ENCODE data around the gene CDON.

The CDON gene

GRCh38 chr11:126082251-126083109, 19.8 kb upstream of the CDON start:
- DNase-seq (ENCODE audit: low spot score), result no peak

DNA sequence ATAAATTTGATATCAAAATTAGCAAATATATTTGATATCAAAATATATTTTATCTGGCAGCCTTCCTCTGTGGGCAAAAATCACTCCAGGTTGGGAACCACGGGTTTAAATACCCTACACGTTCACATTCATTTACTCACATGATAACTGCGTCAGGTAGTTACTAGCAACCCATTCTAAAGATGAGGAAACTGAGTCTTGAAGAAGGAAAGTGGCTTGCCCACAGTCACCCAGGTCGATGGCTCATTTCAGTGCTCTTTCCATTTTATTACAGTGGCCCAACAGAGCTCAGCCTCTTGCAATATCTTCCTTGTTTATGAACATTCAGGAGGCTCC, 19.2 kb upstream of the CDON start:
- DNase-seq (ENCODE audit: low spot score), result no peak

- no peak for DNase-seq (ENCODE audit: low spot score)
These were observed 17.7 kb upstream of the CDON start for GRCh38 chr11:126080161-126080941.

DNA sequence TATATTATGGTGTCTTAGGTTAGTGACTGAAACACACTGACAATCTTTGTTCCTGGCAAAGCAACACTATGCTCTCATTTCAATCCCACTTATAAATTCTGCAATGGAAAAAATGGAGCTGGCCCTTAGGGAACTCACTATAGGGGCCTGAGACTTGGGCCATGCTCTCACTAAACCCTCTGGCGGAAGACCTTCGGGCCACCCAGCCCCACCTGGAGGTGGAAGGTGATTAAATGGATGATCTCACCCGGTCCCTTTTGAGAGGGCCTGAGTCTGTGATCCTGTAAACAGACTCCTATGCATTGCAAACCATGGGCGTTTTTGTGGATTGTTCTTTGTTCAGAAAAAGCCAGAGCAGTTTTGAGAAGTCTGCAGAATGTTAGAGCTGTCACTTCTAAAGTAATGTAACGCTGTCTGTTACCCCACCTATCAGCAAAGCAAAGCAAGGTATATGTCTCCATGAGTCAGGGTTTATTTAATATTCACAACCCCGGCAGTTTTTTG, 17.0 kb upstream of the CDON start:
- DNase-seq (ENCODE audit: low spot score), result no peak

GRCh38 chr11:126076641-126077040, 14.0 kb upstream of the CDON start:
- DNase-seq (ENCODE audit: low spot score), result no peak

DNA sequence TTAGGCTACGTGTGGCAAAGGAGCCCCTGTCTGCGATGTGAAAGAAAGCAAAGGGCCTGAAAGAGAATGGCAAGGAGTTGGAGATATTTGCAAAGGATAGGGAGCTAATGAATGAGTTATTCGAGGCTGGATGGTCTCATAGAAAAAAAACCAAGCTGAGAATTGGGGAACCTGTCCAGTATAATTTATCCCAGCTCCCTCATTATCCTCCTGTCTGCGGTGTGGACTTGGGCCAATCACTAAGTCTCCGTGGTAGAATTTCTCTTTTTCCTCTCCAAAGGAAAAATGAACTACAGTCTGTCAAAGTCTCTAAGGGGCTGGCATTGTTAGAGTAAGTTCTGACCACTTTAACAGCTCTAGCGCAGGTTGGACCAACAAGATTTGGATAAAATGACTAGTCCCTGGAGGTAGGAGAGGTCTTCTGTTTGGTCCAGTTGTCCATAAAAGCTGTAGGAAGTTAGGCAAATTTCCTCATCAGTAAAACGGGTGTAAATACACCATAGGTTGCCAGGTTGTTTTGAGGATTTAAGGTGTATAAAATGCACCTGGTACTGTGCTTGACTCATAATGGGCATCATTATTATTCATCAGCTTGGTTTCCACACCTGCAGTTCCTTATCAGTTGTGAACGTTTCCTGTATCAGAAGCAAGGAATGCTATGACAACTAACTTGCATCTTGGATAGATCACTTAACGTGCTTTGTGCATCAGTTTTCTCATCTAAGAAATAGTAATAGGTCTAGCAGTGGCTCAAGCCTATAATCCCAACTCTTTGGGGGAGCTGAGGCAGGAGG, 10.3 kb upstream of the CDON start:
- no peak for DNase-seq (ENCODE audit: low spot score)

GRCh38 chr11:126072141-126072741, 9.6 kb upstream of the CDON start:
- DNase-seq (ENCODE audit: low spot score), result no peak

- no peak for DNase-seq (ENCODE audit: low spot score)
These were observed 814 bp upstream of the CDON start for GRCh38 chr11:126063507-126063852.

DNA sequence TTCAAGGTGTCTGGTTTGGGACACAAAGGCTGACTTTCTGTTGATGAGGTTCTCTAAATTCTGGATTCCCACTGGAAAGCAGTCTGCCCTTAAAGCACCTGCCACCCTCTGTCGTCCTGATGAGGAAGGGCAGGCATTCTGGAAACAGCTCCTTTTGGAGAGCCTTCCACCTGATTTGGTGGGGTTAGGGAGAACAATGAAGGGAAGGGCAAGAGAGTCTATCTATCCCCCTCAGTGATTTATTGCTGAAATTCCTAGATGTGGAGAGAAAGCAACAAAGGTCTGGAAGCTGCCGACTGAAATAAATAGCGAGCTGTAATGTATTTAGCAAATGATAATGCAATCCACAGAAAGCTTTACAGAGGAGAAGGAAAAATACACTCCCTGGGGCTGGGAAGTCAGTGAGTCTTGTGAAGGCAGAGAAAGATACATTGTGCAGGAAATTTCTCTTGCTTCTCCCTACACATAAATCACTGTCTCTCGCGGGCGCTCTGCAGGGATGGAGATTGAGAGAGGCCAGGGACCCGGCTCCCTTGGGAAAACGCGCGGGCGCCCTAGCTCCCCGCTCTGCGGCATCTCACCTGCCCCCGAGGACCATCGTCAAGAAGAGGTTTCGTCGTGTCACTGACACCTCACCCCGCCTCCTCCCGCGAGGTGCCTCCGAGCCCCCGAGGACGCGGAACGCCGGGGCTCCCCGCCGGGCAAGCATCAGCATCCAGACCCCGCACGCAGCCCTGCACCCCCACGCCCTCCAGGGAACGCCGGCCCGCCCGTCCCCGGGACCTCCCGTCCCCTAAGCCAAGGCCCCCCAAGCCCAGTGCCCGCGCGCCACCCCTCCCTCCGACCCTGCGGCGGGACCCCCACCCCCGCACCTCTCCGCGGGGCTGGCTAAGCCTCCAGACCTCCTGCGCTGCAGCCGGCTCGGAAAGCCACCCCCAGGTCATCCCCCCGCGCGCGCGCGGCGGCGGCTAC, 673 bp downstream of the CDON start:
- peak; percentile 54 for DNase-seq (ENCODE audit: low spot score)

DNA sequence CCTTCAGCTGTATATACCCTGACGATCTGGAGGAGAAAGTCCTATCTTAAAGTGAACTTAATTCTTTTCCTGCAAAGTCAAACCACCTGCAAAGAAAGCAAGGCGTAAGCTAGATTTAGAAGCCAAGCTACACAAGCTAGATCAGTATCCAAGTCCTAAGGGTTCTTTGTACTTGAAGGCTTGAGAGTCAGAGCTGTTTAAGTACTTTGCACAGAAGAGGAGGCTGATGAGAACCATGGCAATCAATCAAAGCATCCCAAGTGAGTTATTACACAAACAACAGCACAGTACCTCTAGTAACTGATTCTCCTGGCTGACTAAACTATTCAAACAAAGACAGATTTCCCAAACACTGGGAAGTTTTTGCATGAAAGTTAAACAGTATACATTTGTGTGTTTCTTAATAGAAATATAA, 1.9 kb downstream of the CDON start:
- no peak for DNase-seq (ENCODE audit: low spot score)

- DNase-seq (ENCODE audit: low spot score), result no peak
These were observed 3.4 kb downstream of the CDON start for GRCh38 chr11:126059238-126059781.

GRCh38 chr11:126058105-126058874, 4.4 kb downstream of the CDON start:
- DNase-seq (ENCODE audit: low spot score), result no peak

DNA sequence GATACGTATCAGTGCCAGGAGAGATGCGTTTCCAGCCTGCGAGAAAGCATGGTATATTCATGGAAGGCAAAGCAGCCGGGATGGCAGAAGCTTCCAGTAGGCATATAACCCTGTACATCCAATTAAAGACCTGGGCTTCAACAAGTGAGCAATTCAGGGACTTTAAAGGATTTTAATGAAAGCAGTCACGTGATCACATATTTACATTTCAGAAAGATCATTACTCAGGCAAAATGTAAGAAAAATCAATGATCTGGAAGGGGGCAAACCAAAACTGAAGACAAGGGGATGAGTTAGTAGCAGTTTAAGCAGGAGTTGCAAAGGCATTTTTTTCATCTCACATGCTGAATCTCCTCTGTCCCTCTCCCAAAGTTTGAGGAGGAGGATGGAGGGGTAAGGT, 7.8 kb downstream of the CDON start:
- DNase-seq (ENCODE audit: low spot score), result no peak

GRCh38 chr11:126054408-126054807, 8.3 kb downstream of the CDON start:
- DNase-seq (ENCODE audit: low spot score), result no peak

DNA sequence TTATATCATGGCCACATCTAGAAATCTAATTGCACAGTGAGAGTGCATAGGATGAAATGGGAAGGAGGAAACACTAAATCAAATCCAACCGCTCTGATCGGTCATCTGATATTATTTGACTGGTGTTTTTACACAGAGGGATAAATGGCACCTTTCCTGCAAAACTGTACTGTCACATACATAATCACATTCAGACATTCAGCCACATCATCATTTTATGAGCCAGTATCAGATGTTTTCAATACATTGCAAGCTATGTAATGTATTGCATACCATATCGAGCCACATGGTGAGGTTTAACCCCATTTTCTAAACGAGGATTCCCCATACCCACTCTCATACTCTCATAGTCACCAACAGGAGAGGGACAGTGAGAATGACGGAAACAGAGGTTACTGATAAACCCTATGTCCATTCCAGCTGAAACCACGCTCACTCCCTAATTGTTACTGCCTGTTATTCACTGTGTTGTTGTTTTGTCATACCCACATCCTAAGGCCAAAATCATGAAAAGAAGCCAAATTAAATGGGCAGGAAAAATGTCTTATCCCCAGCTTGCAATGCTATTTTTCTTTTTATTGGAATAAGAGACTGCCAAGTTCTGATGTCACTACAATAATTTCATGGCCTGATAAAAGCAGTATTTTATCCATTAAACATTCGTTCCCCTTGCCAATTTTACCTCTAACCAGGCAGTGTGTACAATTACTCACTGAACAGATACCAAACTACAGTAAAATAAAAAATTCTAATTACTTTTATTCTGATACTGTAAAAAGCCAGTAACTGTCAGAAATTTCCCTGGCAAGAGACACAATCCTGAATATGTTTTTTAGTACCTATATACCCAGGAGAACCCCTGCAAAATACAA, 9.0 kb downstream of the CDON start:
- no peak for DNase-seq (ENCODE audit: low spot score)

- no peak for DNase-seq (ENCODE audit: low spot score)
These were observed 11.5 kb downstream of the CDON start for GRCh38 chr11:126051117-126051516.

- DNase-seq (ENCODE audit: low spot score), result no peak
These were observed 13.5 kb downstream of the CDON start for GRCh38 chr11:126049159-126049558.

- no peak for DNase-seq (ENCODE audit: low spot score)
These were observed 14.5 kb downstream of the CDON start for GRCh38 chr11:126048197-126048596.

Measured in HuH-7.5 (cell line).